Measurements from ENCODE around the gene RHBDL1. TPM values are rescaled to one million over a fixed set of nuclear protein-coding genes. Genes with fewer than 3 reads are reported as not detected.

Gene RHBDL1
- total and polyA plus RNA-seq, 10 of the 15 experiments (the other 5 are each of a cell fraction or from before 2014, with no cell fraction given), result 0.04 to 1.3 (median 0.65) TPM; not detected in 5

GRCh38 chr16:711084-711483 is 35.6 kb downstream of the RHBDL1 start (continued):
- no peak for TF ChIP-seq EED (IDR thresholded peaks at IDR 0.05; ENCODE audit: low read depth)
- no peak for TF ChIP-seq ZZZ3 (IDR thresholded peaks at IDR 0.05; ENCODE audit: control insufficient read depth, insufficient read length, low read depth)
- no peak for TF ChIP-seq MYB (IDR thresholded peaks at IDR 0.05; ENCODE audit: borderline replicate concordance, low read depth, low read length)
- no peak for TF ChIP-seq PAX5 (IDR thresholded peaks at IDR 0.05; ENCODE audit: borderline replicate concordance, low read depth, low read length)
- TF ChIP-seq BCL11A (IDR thresholded peaks at IDR 0.05; ENCODE audit: low read depth, low read length), result no peak
- TF ChIP-seq CTCF (IDR thresholded peaks at IDR 0.05 in 2 of 3, conservative IDR thresholded peaks at IDR 0.05 in 1 of 3; ENCODE audit: control insufficient read depth in 2 of 3, extremely low read depth in 1 of 3, insufficient read depth in 1 of 3, low read depth in 3 of 3, low read length in 3 of 3), result no peak

- peak; percentile 88 for ATAC-seq
- ChIA-PET SMC1A (ENCODE audit: uncharacterized antibody, unreplicated experiment) (interaction anchor here (0.7 to 2.1 kb wide), 7 partner anchors 9 to 392 kb away, joined by 3 to 12 read pairs (median 3); partner anchors contain the start of genes ANTKMT, CCDC78, CHTF18 and RPUSD1), POLR2A (no interaction called here), CTCF (interaction anchor here (0.5 to 2.2 kb wide), 19 partner anchors 8 to 392 kb away, joined by 3 to 32 read pairs (median 4); partner anchors contain the start of genes CCDC78, CHTF18, CIAO3 and HAGHL), RAD21 (ENCODE audit: unreplicated experiment) (interaction anchor here (0.6 to 1.5 kb wide), 7 partner anchors 13 to 1158 kb away, joined by 3 to 10 read pairs (median 3); partner anchors contain the start of genes CHTF18 and RPUSD1)
- Histone ChIP-seq H3K4me3 (no peak overlapping the region), H3K9ac (ENCODE audit: control insufficient read depth, insufficient read depth, low read length) (no peak overlapping the region), H3K36me3 (ENCODE audit: control insufficient read depth in 2 of 2, insufficient read depth in 2 of 2, low read length in 1 of 2) (no peaks in the 10 kb centered on the region), H2AFZ (ENCODE audit: control insufficient read depth, low read depth, low read length) (no peak overlapping the region), H3K4me1 (ENCODE audit: control insufficient read depth, insufficient read depth, low read length) (no peaks in the 10 kb centered on the region), H3K4me2 (ENCODE audit: control insufficient read depth, insufficient read depth) (no peak overlapping the region), H3K9me3 (replicated peaks; ENCODE audit: control insufficient read depth, insufficient read depth, low read length) (no peaks in the 10 kb centered on the region), H3K27ac (ENCODE audit: control insufficient read depth, insufficient read depth) (no peak overlapping the region), H3K27me3 (replicated peaks in 1 of 2; ENCODE audit: control insufficient read depth in 2 of 2, insufficient read depth in 2 of 2, low read length in 1 of 2) (no peaks in the 10 kb centered on the region; a peak in 2 of 4 replicates), H3K79me2 (ENCODE audit: control insufficient read depth, insufficient read depth, low read length) (no peaks in the 10 kb centered on the region), H4K20me1 (ENCODE audit: control insufficient read depth, insufficient read depth) (0 out of 2 replicates have a peak, but pooled peaks cover 2% of the 10 kb centered on the region)
- DNase-seq (ENCODE audit: low read depth, low spot score), result no peak
- no TSS peak for BruUV-seq (replicated peaks)
- in situ Hi-C loops (cut with MboI), result loop anchor here (5.0 kb wide), 1 partner anchor 76 kb away; the partner anchor contains the start of genes CHTF18 and RPUSD1
- FAIRE-seq, result peak; percentile 95
- WGBS (ENCODE audit: insufficient coverage, insufficient replicate concordance, low lambda C conversion rate, missing lambda C conversion rate), result 8% methylated on average over 25 of the region's 25 CpGs
- intact Hi-C loops (cut with micrococcal nuclease; ENCODE audit: unreplicated experiment), result loop anchor here (1.0 to 2.0 kb wide), 2 partner anchors 74 to 391 kb away; no protein-coding TSS in a partner anchor
- TF ChIP-seq CTCF (IDR thresholded peaks at IDR 0.05 in 2 of 3, conservative IDR thresholded peaks at IDR 0.05 in 1 of 3; ENCODE audit: control insufficient read depth in 2 of 3, extremely low read depth in 1 of 3, insufficient read depth in 1 of 3, low read depth in 3 of 3, low read length in 3 of 3), result peak; percentile 79 to 98 (median 95)
- TF ChIP-seq ZNF217 (IDR thresholded peaks at IDR 0.05), result no peak
- TF ChIP-seq PKNOX1 (IDR thresholded peaks at IDR 0.05), result no peak
- no peak for TF ChIP-seq MTA2 (IDR thresholded peaks at IDR 0.05; ENCODE audit: low read depth)
- no peak for TF ChIP-seq CEBPZ (IDR thresholded peaks at IDR 0.05; ENCODE audit: low read depth, low read length)
- TF ChIP-seq WRNIP1 (IDR thresholded peaks at IDR 0.05; ENCODE audit: borderline replicate concordance, low read depth, low read length), result no peak
Observed at GRCh38 chr16:711548-712320, 36.3 kb downstream of the RHBDL1 start.
